Endothelial cell of umbilical vein (primary cell): ENCODE measurements around the gene KIF17.

ENCODE experiments used
- CTCF ChIP-seq, 2 donors: IDR thresholded peaks; 1 replicate in 1 of 2; 2 replicates in 1 of 2; pipeline ENCODE4 v1.5.1; 2011; ENCODE audit warnings: low read length in 2 of 2, mild to moderate bottlenecking in 2 of 2, moderate library complexity in 2 of 2, control low read depth in 1 of 2, inconsistent platforms in 1 of 2, low read depth in 1 of 2; ENCODE audit not compliant: insufficient read depth in 1 of 2; ENCODE audit errors: extremely low read depth in 1 of 2
- FOS ChIP-seq: IDR thresholded peaks from 2 replicates; pipeline ENCODE4 v1.6.1; 2011; ENCODE audit warnings: mild to moderate bottlenecking, low read length, moderate library complexity, borderline replicate concordance; ENCODE audit not compliant: insufficient read depth
- POLR2A ChIP-seq: IDR thresholded peaks from 2 replicates; pipeline ENCODE4 v1.6.1; 2012; ENCODE audit warnings: low read depth, mild to moderate bottlenecking, control low read depth, low read length

GRCh38 chr1:20683614-20684013 is 34.2 kb downstream of the KIF17 start:
- no peak for TF ChIP-seq CTCF (IDR thresholded peaks at IDR 0.05; ENCODE audit: extremely low read depth in 1 of 2, insufficient read depth in 1 of 2, low read depth in 1 of 2, low read length in 2 of 2)
- TF ChIP-seq POLR2A: no peak
- TF ChIP-seq FOS: no peak
